HG03103 (cell line): ENCODE results near the gene TFAP2C.

ENCODE experiments used
- ATAC-seq: cut with Tn5 transposase; IDR thresholded peaks from one replicate; pipeline ENCODE4 v1.9.1; 2021; ENCODE audit warnings: low read depth; ENCODE audit not compliant: unreplicated experiment

Gene TFAP2C

GRCh38 chr20:56628873-56629463 is at the start of gene TFAP2C:
Gene TFAP2C, plus strand, starts transcription at chr20:56629306. Its CDS starts 239 bp downstream, at chr20:56629545.
- ATAC-seq, result no peak

- ATAC-seq, result no peak
Measured at GRCh38 chr20:56580226-56580625, 48.9 kb upstream of the TFAP2C start.

GRCh38 chr20:56581701-56582100 is 47.4 kb upstream of the TFAP2C start:
- no peak for ATAC-seq

GRCh38 chr20:56582542-56582941 is 46.6 kb upstream of the TFAP2C start:
- no peak for ATAC-seq

GRCh38 chr20:56584916-56585315 is 44.2 kb upstream of the TFAP2C start:
- no peak for ATAC-seq

- ATAC-seq, result no peak
Measured at GRCh38 chr20:56587307-56588041, 41.6 kb upstream of the TFAP2C start.

- no peak for ATAC-seq
Measured at GRCh38 chr20:56588996-56589395, 40.1 kb upstream of the TFAP2C start.

- no peak for ATAC-seq
Measured at GRCh38 chr20:56589633-56590032, 39.5 kb upstream of the TFAP2C start.

- no peak for ATAC-seq
Measured at GRCh38 chr20:56590888-56591287, 38.2 kb upstream of the TFAP2C start.

- no peak for ATAC-seq
Measured at GRCh38 chr20:56592211-56592610, 36.9 kb upstream of the TFAP2C start.

- ATAC-seq, result no peak
Measured at GRCh38 chr20:56592817-56593216, 36.3 kb upstream of the TFAP2C start.

- ATAC-seq, result no peak
Measured at GRCh38 chr20:56595746-56596475, 33.2 kb upstream of the TFAP2C start.

GRCh38 chr20:56601166-56601565 is 27.9 kb upstream of the TFAP2C start:
- ATAC-seq, result no peak

- no peak for ATAC-seq
Measured at GRCh38 chr20:56604673-56605072, 24.4 kb upstream of the TFAP2C start.

- no peak for ATAC-seq
Measured at GRCh38 chr20:56605261-56605996, 23.7 kb upstream of the TFAP2C start.

GRCh38 chr20:56606174-56606945 is 22.7 kb upstream of the TFAP2C start:
- no peak for ATAC-seq

- no peak for ATAC-seq
Measured at GRCh38 chr20:56607061-56607704, 21.9 kb upstream of the TFAP2C start.

- ATAC-seq, result no peak
Measured at GRCh38 chr20:56608376-56608775, 20.7 kb upstream of the TFAP2C start.

GRCh38 chr20:56609321-56609720 is 19.8 kb upstream of the TFAP2C start:
- no peak for ATAC-seq

GRCh38 chr20:56610098-56610497 is 19.0 kb upstream of the TFAP2C start:
- ATAC-seq, result no peak
